Lower leg skin (tissue), 4 donors: Measurements from ENCODE around the gene XPR1. TPM values are rescaled to one million over a fixed set of nuclear protein-coding genes. Genes with fewer than 3 reads are reported as not detected.

Experiments
- DNase-seq, 2 donors: peaks; one replicate each; pipeline ENCODE4 v3.0.0-alpha.2; 2019; ENCODE audit warnings: low spot score in 2 of 2
- H3K4me3 ChIP-seq: fragments of 200-600 bp; sonication (generic); 2 replicates; pipeline ENCODE4 v1.5.1; 2017; ENCODE audit warnings: mild to moderate bottlenecking, low read depth; ENCODE audit not compliant: poor library complexity, severe bottlenecking
- POLR2A ChIP-seq, 2 donors: fragments of 450-650 bp; IDR thresholded peaks; one replicate each; pipeline ENCODE4 v1.6.1; 2016 to 2017; ENCODE audit warnings: antibody characterized with exemption in 2 of 2, mild to moderate bottlenecking in 1 of 2, moderate library complexity in 1 of 2
- WGBS, 2 donors: methylation state at CpG; one replicate each; pipeline ENCODE4 v1.1.5; 2018; 5-methylcytosine and 5-hydroxymethylcytosine counted together
- intact Hi-C: fragments of 100-400 bp; cut with DNase I; formaldehyde crosslinking; loops from one replicate; pipeline ENCODE4 v1.15.0; 2023; ENCODE audit warnings: low total_unique reads
- total RNA-seq, 4 donors: library from RNA; depleted of rRNA; stranded (reverse); fragments of >200 nt; gene quantifications; one replicate each; pipeline ENCODE4 v1.1.0, GENCODE V29; 2016
- TF ChIP-seq, protein P1 (sequence below), 3 donors: fragments of 450-650 bp; IDR thresholded peaks; one replicate each; pipeline ENCODE4 v1.5.1; 2016; ENCODE audit warnings: antibody characterized with exemption in 3 of 3, mild to moderate bottlenecking in 3 of 3, moderate library complexity in 2 of 3

The XPR1 gene
- total RNA-seq, 4 donors from 2014 or later = 10.1 to 25.4 (median 14.1) TPM

DNA sequence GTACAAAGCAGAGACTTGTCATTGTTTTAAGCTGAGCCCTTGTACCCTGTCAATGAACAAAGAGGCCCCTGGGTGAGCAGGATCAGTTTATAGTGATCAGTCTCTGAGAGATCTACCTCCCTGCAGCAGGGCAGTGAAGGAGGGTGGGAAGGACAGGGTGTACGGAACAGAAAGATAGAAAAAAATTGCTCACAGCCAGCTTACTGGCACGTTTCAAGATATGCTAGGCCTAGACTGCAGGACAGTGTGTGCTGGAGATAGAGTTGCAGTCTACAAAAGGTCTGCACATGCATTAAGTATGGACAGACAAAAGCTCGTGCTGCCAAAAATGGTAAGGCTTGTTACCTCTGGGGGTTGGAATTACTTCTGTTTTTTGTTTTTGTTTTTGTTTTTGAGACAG, 38.4 kb upstream of the XPR1 start:
- 89 to 93% methylated on average over 3 of the region's 3 CpGs for WGBS, 2 donors
- no peak overlapping the region for H3K4me3 ChIP-seq
- no peak for TF ChIP-seq POLR2A (IDR thresholded peaks at IDR 0.05)
- TF ChIP-seq, protein P1, sequence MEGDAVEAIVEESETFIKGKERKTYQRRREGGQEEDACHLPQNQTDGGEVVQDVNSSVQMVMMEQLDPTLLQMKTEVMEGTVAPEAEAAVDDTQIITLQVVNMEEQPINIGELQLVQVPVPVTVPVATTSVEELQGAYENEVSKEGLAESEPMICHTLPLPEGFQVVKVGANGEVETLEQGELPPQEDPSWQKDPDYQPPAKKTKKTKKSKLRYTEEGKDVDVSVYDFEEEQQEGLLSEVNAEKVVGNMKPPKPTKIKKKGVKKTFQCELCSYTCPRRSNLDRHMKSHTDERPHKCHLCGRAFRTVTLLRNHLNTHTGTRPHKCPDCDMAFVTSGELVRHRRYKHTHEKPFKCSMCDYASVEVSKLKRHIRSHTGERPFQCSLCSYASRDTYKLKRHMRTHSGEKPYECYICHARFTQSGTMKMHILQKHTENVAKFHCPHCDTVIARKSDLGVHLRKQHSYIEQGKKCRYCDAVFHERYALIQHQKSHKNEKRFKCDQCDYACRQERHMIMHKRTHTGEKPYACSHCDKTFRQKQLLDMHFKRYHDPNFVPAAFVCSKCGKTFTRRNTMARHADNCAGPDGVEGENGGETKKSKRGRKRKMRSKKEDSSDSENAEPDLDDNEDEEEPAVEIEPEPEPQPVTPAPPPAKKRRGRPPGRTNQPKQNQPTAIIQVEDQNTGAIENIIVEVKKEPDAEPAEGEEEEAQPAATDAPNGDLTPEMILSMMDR (IDR thresholded peaks at IDR 0.05) = no peak
- intact Hi-C loops = no loop called here
- no peak for DNase-seq

DNA sequence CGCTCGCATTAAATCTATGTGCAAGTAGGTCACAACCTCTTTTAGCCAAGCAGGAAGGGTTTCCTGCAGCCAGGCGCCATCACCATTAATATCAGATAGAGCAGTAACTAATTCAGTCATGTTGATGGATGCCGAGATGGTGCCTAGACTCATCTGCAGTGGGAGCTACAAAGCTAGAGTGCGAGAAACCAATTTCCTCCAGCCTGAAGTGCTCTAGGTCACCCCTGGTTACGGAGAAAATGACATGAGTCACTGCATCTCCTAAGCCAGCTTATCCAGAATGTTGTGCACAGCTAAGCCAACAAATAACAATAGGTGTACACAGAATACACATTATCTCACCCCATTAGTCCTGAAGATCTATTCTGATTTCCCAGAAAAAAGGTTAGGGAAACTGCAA, 37.1 kb upstream of the XPR1 start:
- intact Hi-C loops = no loop called here
- no peak for DNase-seq
- no peak for TF ChIP-seq POLR2A (IDR thresholded peaks at IDR 0.05)
- TF ChIP-seq, protein P1 (IDR thresholded peaks at IDR 0.05) = no peak
- 56 to 68% methylated on average over 6 of the region's 6 CpGs for WGBS, 2 donors
- H3K4me3 ChIP-seq = no peak overlapping the region

DNA sequence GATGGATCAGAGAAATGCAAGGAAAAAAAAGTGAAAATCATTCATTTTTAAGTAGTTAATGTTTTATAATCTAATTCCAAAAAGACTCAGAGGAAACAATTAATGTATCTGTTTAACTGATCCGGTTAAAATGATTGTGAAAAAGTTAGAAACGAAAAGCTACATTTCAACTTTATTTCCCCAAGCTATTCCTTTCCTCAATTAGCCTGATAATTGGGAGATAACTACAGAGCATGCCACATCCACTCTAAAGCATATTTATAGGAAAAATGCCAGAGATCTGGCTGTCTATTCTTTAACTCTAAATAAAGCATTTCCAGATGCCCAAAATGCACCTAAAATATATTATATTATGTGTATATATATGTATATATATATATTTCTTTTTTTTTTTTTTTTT, 35.9 kb upstream of the XPR1 start:
- H3K4me3 ChIP-seq = no peak overlapping the region
- DNase-seq = no peak
- TF ChIP-seq POLR2A (IDR thresholded peaks at IDR 0.05) = no peak
- TF ChIP-seq, protein P1 (IDR thresholded peaks at IDR 0.05) = no peak
- intact Hi-C loops = no loop called here
- 69% methylated on average over 2 of the region's 2 CpGs for WGBS, 2 donors

DNA sequence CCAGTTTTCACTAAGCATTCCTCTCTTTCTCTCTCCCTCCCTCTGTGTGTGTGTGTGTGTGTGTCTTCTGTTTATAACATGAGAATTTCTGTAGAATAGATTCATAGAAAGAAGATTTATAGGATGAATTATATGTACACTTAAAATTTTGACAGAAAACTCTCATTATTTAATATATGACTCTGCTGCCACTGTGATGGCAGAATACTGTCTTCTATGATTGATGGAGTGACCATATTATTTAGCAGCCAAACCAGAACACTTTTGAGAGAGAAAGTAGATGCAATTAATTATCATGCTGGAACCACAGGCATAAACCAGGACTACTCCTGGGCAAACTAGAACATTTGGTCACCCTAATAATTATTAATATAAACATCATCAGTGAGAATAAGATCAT, 34.3 kb upstream of the XPR1 start:
- intact Hi-C loops = no loop called here
- no peak overlapping the region for H3K4me3 ChIP-seq
- DNase-seq = no peak
- TF ChIP-seq, protein P1 (IDR thresholded peaks at IDR 0.05) = no peak
- no peak for TF ChIP-seq POLR2A (IDR thresholded peaks at IDR 0.05)

DNA sequence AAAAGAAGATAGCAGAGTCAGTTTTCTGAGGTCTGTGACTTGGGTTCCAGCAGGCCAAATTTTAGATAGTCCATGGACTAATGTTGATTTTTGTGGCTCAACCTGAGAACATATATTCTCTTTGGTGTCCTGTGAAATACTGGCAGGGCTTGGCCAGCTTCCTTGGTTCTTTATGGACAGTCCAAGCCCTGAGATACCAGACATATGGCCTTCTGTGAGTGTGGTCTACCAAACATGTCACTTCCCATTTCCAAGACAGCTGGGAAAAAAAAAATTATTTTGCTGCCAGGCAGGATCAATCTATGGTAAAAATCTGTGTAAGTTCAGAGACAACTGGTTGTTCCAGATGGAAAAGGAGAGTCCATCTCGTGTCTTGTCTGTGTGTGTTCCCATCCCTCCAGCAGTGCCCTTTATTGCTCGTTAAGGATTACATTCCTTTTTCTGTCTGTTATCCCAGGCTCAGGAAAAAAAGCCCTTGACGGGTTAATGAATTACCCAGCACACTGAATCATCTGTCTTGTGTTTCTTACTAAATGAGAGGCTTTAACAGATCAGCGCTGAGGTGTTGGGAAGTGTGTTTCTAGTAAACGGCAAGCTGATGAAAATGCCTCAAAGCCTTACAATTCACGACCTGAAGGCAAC, 33.4 kb upstream of the XPR1 start:
- H3K4me3 ChIP-seq = no peak overlapping the region
- intact Hi-C loops = no loop called here
- TF ChIP-seq, protein P1 (IDR thresholded peaks at IDR 0.05) = no peak
- TF ChIP-seq POLR2A (IDR thresholded peaks at IDR 0.05) = no peak
- 47 to 54% methylated on average over 6 of the region's 6 CpGs for WGBS, 2 donors
- DNase-seq = no peak

DNA sequence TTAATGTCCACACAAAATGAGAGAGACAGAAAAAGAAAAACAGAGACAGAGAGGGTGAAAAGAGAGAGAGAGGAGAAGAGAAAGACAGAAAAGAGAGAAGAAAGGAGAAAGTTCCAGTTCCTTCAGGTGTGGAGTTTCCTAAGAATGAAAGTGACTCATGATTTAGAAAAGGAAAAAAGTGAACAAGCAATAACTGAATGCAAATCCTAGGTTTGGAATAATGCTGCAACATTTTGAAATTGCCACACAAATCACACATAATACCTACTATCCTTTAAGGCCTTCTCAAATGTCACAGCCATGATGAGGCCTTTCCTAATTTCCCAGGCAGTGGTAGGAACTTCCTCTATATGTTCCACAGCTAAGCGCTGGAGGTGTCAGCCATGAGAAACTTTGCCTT, 31.5 kb upstream of the XPR1 start:
- TF ChIP-seq, protein P1 (IDR thresholded peaks at IDR 0.05) = no peak
- TF ChIP-seq POLR2A (IDR thresholded peaks at IDR 0.05) = no peak
- intact Hi-C loops = no loop called here
- 88 to 100% methylated on average over 1 of the region's 1 CpG for WGBS, 2 donors

More for the DNA sequence above, 31.5 kb upstream of the XPR1 start:
- no peak for DNase-seq
- H3K4me3 ChIP-seq = no peak overlapping the region
